Stimulated activated CD8-positive, alpha-beta memory T cell treated with anti-CD3 and anti-CD28 coated beads, Interleukin-7, amount 100 ng/mL, for 4 hours (primary cell): ENCODE measurements around the gene LHCGR.
"Not testable (repeated sequence)": the region's sequence is repeated elsewhere in the genome, so short reads cannot be mapped to it uniquely, and the experiment has no call there.

Source experiments
- DNase-seq, 2 donors: peaks; one replicate each; pipeline ENCODE4 v3.0.0-alpha.2; 2020; ENCODE audit warnings: low read depth in 2 of 2

The LHCGR gene

GRCh38 chr2:48709096-48710034, 46.2 kb downstream of the LHCGR start:
- no peak for DNase-seq

GRCh38 chr2:48707466-48707865, 48.1 kb downstream of the LHCGR start:
- no peak for DNase-seq

- DNase-seq: not testable (repeated sequence)
These were observed 51.9 kb downstream of the LHCGR start for GRCh38 chr2:48703621-48704020.

- no peak for DNase-seq
These were observed 56.1 kb downstream of the LHCGR start for GRCh38 chr2:48699348-48699930.

GRCh38 chr2:48696881-48697280, 58.6 kb downstream of the LHCGR start:
- DNase-seq: no peak

- no peak for DNase-seq
These were observed 59.5 kb downstream of the LHCGR start for GRCh38 chr2:48695991-48696390.

GRCh38 chr2:48694149-48694548, 61.4 kb downstream of the LHCGR start:
- no peak for DNase-seq

- no peak for DNase-seq
These were observed 61.9 kb downstream of the LHCGR start for GRCh38 chr2:48693645-48694044.

GRCh38 chr2:48693066-48693465, 62.5 kb downstream of the LHCGR start:
- no peak for DNase-seq

GRCh38 chr2:48691935-48692691, 63.4 kb downstream of the LHCGR start:
- no peak for DNase-seq

GRCh38 chr2:48685126-48685525, 70.4 kb downstream of the LHCGR start:
- no peak for DNase-seq

- no peak for DNase-seq
These were observed 78.1 kb downstream of the LHCGR start for GRCh38 chr2:48677450-48677849.

GRCh38 chr2:48674933-48675332, 80.6 kb downstream of the LHCGR start:
- DNase-seq: no peak

- DNase-seq: no peak
These were observed 81.9 kb downstream of the LHCGR start for GRCh38 chr2:48673581-48673980.

- no peak for DNase-seq
These were observed 86.5 kb downstream of the LHCGR start for GRCh38 chr2:48668992-48669391.

- no peak for DNase-seq
These were observed 104.2 kb downstream of the LHCGR start for GRCh38 chr2:48651158-48651790.

- DNase-seq: no peak
These were observed 117.3 kb downstream of the LHCGR start for GRCh38 chr2:48638261-48638660.
